Stimulated activated CD4-positive, alpha-beta T cell treated with anti-CD3 and anti-CD28 coated beads, TNF-alpha, amount 100 ng/mL, for 48 hours (primary cell): Measurements from ENCODE around the gene CHN2.
"Not testable (repeated sequence)": the region's sequence is repeated elsewhere in the genome, so short reads cannot be mapped to it uniquely, and the experiment has no call there.

ENCODE experiments used
- DNase-seq, 3 donors: peaks; one replicate each; pipeline ENCODE4 v3.0.0-alpha.2; 2020; ENCODE audit warnings: low read depth in 3 of 3

The CHN2 gene

GRCh38 chr7:29255906-29256692 lies 61.5 kb downstream of the CHN2 start:
- no peak for DNase-seq

DNA sequence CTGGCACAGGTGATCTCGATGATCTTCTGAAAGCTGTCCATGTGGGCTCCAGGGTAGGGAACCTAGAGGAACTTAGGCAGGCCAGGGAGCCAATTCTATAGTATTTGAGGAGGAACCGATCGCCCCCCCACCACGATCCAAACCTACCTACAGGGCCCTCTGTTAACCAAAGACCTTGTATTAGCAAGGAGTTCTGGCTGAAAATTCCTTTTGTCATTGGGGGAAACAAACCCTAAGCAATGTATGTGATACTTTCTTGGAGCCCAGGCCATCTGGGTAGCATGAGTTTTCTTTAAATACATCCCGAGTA lies 62.1 kb downstream of the CHN2 start:
- DNase-seq, result no peak

GRCh38 chr7:29258951-29259350 lies 64.4 kb downstream of the CHN2 start:
- no peak for DNase-seq

- no peak for DNase-seq
Measured at GRCh38 chr7:29262191-29262917, 67.8 kb downstream of the CHN2 start.

GRCh38 chr7:29263601-29264207 lies 69.1 kb downstream of the CHN2 start:
- not testable (repeated sequence) for DNase-seq

GRCh38 chr7:29265208-29265923 lies 70.8 kb downstream of the CHN2 start:
- DNase-seq, result no peak

DNA sequence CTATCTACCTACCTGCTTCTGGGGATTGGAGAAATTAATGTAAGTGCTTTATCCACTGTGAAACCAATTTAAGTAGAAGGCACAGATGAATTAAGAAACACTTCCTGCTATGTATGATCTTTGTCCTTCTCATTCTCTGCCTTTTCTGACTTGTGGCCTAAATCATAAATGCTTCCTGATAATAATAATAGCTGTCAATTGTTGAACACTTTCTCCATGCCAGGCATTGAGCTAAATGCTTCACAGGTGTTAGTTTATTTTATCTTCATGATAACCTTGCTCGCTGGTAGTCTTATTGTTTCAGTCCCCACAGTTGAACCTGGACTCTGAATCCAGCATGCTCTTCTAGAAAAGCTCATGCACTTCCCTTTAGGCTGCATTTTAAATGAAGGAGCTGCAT lies 75.4 kb downstream of the CHN2 start:
- DNase-seq, result no peak

- no peak for DNase-seq
Measured at GRCh38 chr7:29270594-29271318, 76.2 kb downstream of the CHN2 start.

DNA sequence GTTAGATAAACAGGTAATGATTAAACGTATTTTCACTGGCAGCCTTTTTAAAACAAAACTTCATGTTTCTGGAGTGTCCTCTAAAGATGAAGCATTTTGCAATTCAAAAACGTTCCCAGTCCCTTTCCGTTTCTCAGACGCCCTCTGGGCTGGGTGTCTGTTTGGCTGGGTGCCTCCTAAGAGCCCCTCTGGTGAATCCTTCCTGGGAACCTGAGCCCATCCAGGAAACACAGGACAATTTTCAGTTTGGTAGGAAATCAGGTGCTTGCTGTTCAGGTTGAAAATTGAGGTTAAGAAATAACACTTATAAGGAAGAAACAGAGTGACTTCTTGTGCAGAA lies 76.7 kb downstream of the CHN2 start:
- DNase-seq, result no peak

- DNase-seq, result no peak
Measured at GRCh38 chr7:29272057-29272456, 77.5 kb downstream of the CHN2 start.

GRCh38 chr7:29274146-29275017 lies 79.8 kb downstream of the CHN2 start:
- DNase-seq, result no peak

DNA sequence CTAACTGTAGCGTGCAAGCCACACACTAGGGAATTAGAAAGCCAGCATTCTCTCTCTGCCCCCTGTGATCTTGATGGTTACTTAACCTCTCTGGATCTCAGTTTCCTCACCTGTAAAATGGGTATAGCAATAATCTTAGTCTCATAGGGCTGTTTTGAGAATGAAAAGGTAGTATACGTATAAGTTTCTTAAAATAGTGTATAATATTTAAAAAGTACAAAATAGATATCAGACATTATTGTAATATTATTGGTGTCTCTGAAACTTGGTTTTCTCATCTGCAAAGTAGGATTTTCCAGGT lies 80.4 kb downstream of the CHN2 start:
- no peak for DNase-seq

DNA sequence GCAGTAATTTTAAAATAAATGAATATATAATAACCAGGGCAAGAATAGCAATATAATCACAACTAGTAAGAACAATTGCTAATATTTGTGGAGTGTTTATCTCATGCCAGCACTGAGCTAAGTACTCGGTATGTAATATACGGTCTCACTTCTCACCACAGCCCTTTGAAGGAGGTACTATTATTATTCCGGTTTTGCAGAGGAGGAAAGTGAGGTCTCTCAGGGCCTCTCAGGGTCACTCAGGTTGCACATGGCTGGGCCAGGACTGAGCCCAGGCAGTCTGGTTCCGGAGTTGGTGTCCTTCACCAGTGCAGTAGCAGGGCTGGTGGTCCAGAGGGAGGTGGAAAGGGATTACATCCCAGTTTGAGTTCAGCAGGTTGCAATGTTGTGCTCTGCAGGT lies 80.9 kb downstream of the CHN2 start:
- no peak for DNase-seq

DNA sequence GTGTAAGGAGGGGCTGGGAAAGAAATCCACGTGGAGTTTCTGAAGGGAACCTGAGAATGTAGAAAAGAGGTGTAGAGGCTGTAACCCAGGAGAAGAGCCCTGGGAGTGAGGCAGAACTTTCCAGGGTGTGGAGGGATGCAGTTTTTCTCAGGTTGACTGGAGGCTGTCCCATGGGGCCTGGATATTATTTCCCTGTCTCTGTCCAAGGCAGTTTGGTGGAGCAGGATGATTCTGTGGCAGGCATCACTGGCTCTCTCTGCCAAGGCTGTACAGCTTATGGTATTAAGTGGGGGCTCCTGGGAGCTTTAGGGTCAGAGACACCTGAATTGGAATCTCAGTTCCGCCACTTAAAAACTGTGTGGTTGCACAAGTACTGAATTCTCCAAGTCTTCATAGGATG lies 81.6 kb downstream of the CHN2 start:
- DNase-seq, result no peak

DNA sequence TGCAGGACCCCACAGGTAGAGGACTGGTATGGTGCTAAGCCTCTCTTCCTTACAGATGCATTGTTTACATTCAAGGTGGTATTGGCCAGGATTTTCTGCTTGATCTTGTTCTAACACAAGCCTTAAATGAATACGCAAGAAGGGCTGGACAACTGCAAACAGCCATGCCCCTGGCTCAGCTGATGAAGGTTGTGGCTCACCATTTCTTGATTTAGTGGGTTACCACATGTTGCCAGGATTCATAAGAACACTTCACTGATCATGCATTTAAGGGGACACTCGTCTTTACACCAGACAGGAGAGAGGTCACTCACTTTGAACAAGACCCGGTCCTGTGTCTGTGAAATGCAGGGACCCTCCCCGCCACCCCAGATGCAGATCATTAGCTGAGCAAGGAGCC lies 82.2 kb downstream of the CHN2 start:
- no peak for DNase-seq

GRCh38 chr7:29277436-29278215 lies 83.1 kb downstream of the CHN2 start:
- DNase-seq, result no peak

DNA sequence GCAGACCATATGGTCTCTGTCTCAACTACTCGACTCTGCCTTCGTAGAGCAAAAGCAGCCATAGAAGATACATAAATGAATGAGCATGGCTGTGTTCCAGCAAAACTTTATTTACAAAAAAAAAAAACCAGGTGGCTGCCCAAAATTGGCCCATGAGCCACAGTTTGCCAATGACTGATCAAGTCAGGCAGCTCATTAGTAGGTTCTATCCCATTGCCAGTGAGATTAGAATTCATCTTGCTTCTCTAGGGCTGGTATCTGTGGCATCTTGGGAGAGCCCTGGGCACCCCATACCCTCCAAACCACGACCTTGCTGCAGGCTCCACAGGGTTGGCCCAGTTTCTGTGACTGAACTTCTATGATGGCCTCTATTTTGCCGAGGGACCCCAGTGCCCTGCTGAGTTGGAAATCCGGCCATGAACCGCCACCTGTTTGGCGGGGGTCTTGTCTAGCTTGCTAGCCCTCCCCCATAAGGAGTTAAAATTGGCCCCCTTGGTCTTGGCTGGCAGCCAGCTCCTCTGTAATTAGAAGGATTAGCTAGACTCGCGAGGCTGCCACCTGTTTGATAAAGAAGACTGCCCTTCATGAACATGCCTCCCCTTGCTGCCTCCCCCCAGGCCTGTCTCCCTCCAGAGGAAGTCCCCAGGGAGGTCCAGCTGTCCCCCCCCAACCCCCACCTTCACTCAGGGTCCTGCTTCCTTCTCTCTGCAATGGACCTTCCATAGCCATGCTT lies 83.9 kb downstream of the CHN2 start:
- DNase-seq, result no peak

DNA sequence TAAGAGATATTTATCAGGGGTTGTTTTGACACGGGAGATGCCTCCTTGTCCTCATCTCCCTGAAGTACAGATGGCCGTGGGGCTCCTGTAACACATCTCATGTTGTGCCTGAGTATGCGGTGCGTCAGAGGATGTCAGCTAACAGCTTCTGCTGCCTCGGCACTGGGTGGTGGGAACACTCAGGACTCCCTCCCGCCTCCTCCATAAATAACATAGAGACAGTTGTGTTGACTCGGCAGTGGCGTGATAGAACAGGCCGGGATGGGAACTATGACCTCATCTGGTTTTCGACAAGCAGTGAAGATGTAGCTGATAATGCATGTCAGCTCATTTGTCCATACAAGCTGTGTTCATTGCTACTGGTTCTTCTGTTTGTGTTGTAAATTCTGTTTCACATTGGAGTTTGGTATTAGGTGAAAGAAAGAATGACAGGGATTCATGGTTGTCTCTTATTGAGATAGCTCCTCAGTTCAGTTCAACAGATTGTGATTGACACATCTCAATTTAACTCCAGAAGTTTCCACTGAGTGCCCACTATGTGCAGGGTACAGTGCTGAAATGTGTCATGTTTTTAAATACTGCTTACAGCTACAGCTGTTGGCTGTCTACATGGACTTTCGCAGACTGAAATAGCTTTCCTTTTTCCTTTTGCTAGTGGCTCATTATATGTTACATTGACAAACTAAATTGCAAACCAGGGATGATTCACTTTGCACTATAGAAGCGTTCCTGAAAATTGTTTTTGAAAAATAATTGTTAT lies 87.4 kb downstream of the CHN2 start:
- no peak for DNase-seq
